GM12892 (cell line): ENCODE measurements around the gene HTRA3.

Experiments used
- POLR2A ChIP-seq: IDR thresholded peaks from 2 replicates; pipeline ENCODE4 v1.6.1; 2011; ENCODE audit warnings: low read depth, low read length, control low read depth
- POLR2AphosphoS5 ChIP-seq: IDR thresholded peaks from 2 replicates; pipeline ENCODE4 v1.6.1; 2011; ENCODE audit warnings: low read depth, low read length, control low read depth

DNA sequence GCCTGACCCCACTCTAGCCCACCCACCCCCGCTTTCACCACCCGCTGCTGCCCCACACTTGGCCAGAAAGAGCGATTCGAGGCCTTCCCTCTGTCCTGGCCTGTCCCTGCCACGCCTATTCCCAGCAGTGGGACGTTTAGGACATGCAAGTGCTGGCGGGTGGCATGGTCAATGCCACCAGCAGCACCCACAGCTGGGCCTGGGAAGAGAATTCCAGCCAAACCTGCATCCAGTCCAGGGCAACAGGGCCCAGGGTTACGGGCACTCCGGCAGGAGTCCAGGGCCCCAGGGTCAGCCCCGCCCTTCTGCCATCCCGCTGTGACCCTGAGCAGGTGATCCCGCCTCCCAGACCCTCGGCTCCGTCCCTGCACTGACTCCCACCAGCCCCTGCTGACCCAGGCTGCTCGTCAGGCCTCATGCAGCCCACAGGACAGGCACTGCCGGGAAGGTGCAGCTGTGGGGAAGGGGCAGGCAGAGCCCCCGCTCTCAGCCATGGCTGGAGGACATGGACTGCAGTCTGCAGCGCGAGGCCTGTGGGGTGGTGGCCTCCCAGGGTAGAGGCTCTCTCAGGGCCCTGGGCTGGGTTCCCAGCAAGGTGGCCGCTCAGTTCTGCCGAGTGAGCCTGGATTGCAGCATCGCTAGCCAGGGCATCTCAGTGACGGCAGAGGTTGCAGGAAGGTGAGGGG is 6.8 kb upstream of the HTRA3 start:
- TF ChIP-seq POLR2AphosphoS5 (no peak), POLR2A (no peak)
